IMR-90 (cell line): ENCODE data around the gene GPR3. TPM values are rescaled to one million over a fixed set of nuclear protein-coding genes. Genes with fewer than 3 reads are reported as not detected.

Experiments
- ATAC-seq: fragments of 200-7000 bp; cut with Tn5 transposase; 2 replicates; pipeline ENCODE4 v1.9.1; 2020; ENCODE audit warnings: low read depth, mild to moderate bottlenecking, moderate library complexity
- BruUV-seq: library from RNA; stranded (reverse); fragments of 400-500 nt; replicated peaks from 2 replicates; lab custom pipeline; 2021; lab: Mats Ljungman, UMichigan
- CTCF ChIA-PET: fragments of 300-600 bp; formaldehyde crosslinking; extraction: SDS; loops from one replicate; lab custom pipeline; 2021; ENCODE audit warnings: antibody characterized with exemption; lab: Yijun Ruan, JAX
- POLR2A ChIA-PET: fragments of 300-600 bp; sonication (Branson Sonifier 250); formaldehyde crosslinking; loops from one replicate; lab custom pipeline; 2022; ENCODE audit warnings: antibody characterized with exemption; ENCODE audit not compliant: unreplicated experiment; lab: Charles Lee
- DNase-seq: peaks from one replicate; pipeline ENCODE4 v3.0.0; 2013
- H2AFZ ChIP-seq: replicated peaks from 2 replicates; pipeline ENCODE3; 2013; ENCODE audit warnings: low read length, mild to moderate bottlenecking; ENCODE audit not compliant: poor library complexity
- H2AK5ac ChIP-seq: 2 replicates; pipeline ENCODE4 v1.6.1; 2013; ENCODE audit warnings: low read depth, low read length, inconsistent platforms
- H2AK9ac ChIP-seq: replicated peaks from 2 replicates; pipeline ENCODE3; 2013; ENCODE audit warnings: mild to moderate bottlenecking, low read depth, low read length, moderate library complexity; ENCODE audit not compliant: poor library complexity
- H2BK120ac ChIP-seq: 2 replicates; pipeline ENCODE4 v1.6.1; 2013; ENCODE audit warnings: low read depth, low read length, inconsistent platforms
- H2BK15ac ChIP-seq: 3 replicates; pipeline ENCODE4 v1.6.1; 2013; ENCODE audit warnings: low read depth, low read length, inconsistent platforms
- H2BK20ac ChIP-seq: 2 replicates; pipeline ENCODE4 v1.6.1; 2013; ENCODE audit warnings: low read depth, mild to moderate bottlenecking, inconsistent platforms, low read length, moderate library complexity
- H2BK5ac ChIP-seq: 2 replicates; pipeline ENCODE4 v1.6.1; 2013; ENCODE audit warnings: mild to moderate bottlenecking, low read depth, low read length, inconsistent platforms; ENCODE audit not compliant: poor library complexity, severe bottlenecking
- H3K14ac ChIP-seq: replicated peaks from 2 replicates; pipeline ENCODE4 v1.6.1; 2013; ENCODE audit warnings: low read depth, low read length, inconsistent platforms
- H3K18ac ChIP-seq: 2 replicates; pipeline ENCODE4 v1.6.1; 2013; ENCODE audit warnings: low read depth, low read length, control low read depth
- H3K23ac ChIP-seq: 2 replicates; pipeline ENCODE4 v1.6.1; 2013; ENCODE audit warnings: low read depth, low read length, inconsistent platforms
- H3K27ac ChIP-seq: 2 replicates; pipeline ENCODE4 v1.5.1; 2013; ENCODE audit warnings: mild to moderate bottlenecking, control low read depth, low read length; ENCODE audit not compliant: insufficient read depth
- H3K27me3 ChIP-seq: 2 replicates; pipeline ENCODE4 v1.6.1; 2013; ENCODE audit warnings: low read length; ENCODE audit not compliant: control insufficient read depth, insufficient read depth
- H3K36me3 ChIP-seq: 2 replicates; pipeline ENCODE4 v1.6.1; 2013; ENCODE audit warnings: low read length, mixed read lengths; ENCODE audit not compliant: control insufficient read depth, insufficient read depth
- H3K4ac ChIP-seq: 2 replicates; pipeline ENCODE4 v1.6.1; 2013; ENCODE audit warnings: low read depth, low read length, inconsistent platforms
- H3K4me1 ChIP-seq: 2 replicates; pipeline ENCODE4 v1.6.1; 2013; ENCODE audit warnings: low read length, mixed read lengths; ENCODE audit not compliant: control insufficient read depth, insufficient read depth
- H3K4me2 ChIP-seq: 2 replicates; pipeline ENCODE4 v1.6.1; 2013; ENCODE audit warnings: low read depth, mild to moderate bottlenecking, control low read depth, low read length, moderate library complexity
- H3K4me3 ChIP-seq: 2 replicates; pipeline ENCODE4 v1.5.1; 2013; ENCODE audit warnings: low read depth, mild to moderate bottlenecking, control low read depth, low read length, moderate library complexity; ENCODE audit not compliant: insufficient read depth
- H3K56ac ChIP-seq: 2 replicates; pipeline ENCODE4 v1.6.1; 2013; ENCODE audit warnings: low read length, inconsistent platforms; ENCODE audit not compliant: insufficient read depth; ENCODE audit errors: extremely low read depth
- H3K79me1 ChIP-seq, 2 experiments: 2 replicates each; pipeline ENCODE4 v1.6.1; 2013; ENCODE audit warnings: low read length in 2 of 2, inconsistent platforms in 1 of 2, low read depth in 1 of 2
- H3K9ac ChIP-seq: 2 replicates; pipeline ENCODE4 v1.6.1; 2013; ENCODE audit warnings: low read depth, low read length, control low read depth
- H3K9me1 ChIP-seq: 2 replicates; pipeline ENCODE4 v1.6.1; 2013; ENCODE audit warnings: low read length, inconsistent platforms; ENCODE audit not compliant: insufficient read depth
- H3K9me3 ChIP-seq: 2 replicates; pipeline ENCODE4 v1.6.1; 2013; ENCODE audit warnings: low read length; ENCODE audit not compliant: control insufficient read depth, insufficient read depth
- H4K20me1 ChIP-seq: 2 replicates; pipeline ENCODE4 v1.6.1; 2013; ENCODE audit warnings: low read length, inconsistent platforms; ENCODE audit not compliant: insufficient read depth
- H4K5ac ChIP-seq: 2 replicates; pipeline ENCODE4 v1.6.1; 2013; ENCODE audit warnings: mild to moderate bottlenecking, low read depth, low read length, control low read depth
- H4K8ac ChIP-seq, 2 experiments: 2 replicates each; pipeline ENCODE4 v1.6.1; 2013; ENCODE audit warnings: low read depth in 2 of 2, low read length in 2 of 2, control low read depth in 1 of 2, inconsistent platforms in 1 of 2
- H4K91ac ChIP-seq: 2 replicates; pipeline ENCODE4 v1.6.1; 2013; ENCODE audit warnings: low read depth, low read length, inconsistent platforms; ENCODE audit not compliant: insufficient read depth
- BHLHE40 ChIP-seq: fragments of 150-350 bp; IDR thresholded peaks from 2 replicates; pipeline ENCODE4 v1.6.1; 2016; ENCODE audit warnings: mild to moderate bottlenecking, low read depth, low read length
- CEBPB ChIP-seq: IDR thresholded peaks from 2 replicates; pipeline ENCODE4 v1.6.1; 2012; ENCODE audit warnings: low read depth, low read length, improper control_type of control experiment
- CHD1 ChIP-seq: IDR thresholded peaks from 2 replicates; pipeline ENCODE4 v1.6.1; 2012; ENCODE audit warnings: low read depth, low read length, improper control_type of control experiment
- FOS ChIP-seq: fragments of 150-350 bp; IDR thresholded peaks from 2 replicates; pipeline ENCODE4 v1.6.1; 2016; ENCODE audit warnings: low read depth, low read length
- MAFK ChIP-seq: IDR thresholded peaks from 2 replicates; pipeline ENCODE4 v1.6.1; 2012; ENCODE audit warnings: low read depth, low read length, improper control_type of control experiment
- MXI1 ChIP-seq: IDR thresholded peaks from 2 replicates; pipeline ENCODE4 v1.6.1; 2012; ENCODE audit warnings: low read depth, mild to moderate bottlenecking, low read length, moderate library complexity, borderline replicate concordance
- NFE2L2 ChIP-seq: fragments of 150-350 bp; IDR thresholded peaks from 2 replicates; pipeline ENCODE4 v1.6.1; 2016; ENCODE audit warnings: low read depth, mild to moderate bottlenecking, low read length
- POLR2A ChIP-seq: IDR thresholded peaks from 2 replicates; pipeline ENCODE4 v1.6.1; 2012; ENCODE audit warnings: mild to moderate bottlenecking, low read depth, low read length
- RAD21 ChIP-seq: IDR thresholded peaks from 2 replicates; pipeline ENCODE4 v1.6.1; 2012; ENCODE audit warnings: low read length, improper control_type of control experiment
- RCOR1 ChIP-seq: IDR thresholded peaks from 2 replicates; pipeline ENCODE4 v1.6.1; 2012; ENCODE audit warnings: mild to moderate bottlenecking, low read length, improper control_type of control experiment; ENCODE audit not compliant: insufficient replicate concordance
- RFX5 ChIP-seq: IDR thresholded peaks from 2 replicates; pipeline ENCODE4 v1.8.0; 2012; ENCODE audit warnings: low read depth, mild to moderate bottlenecking, low read length, moderate library complexity
- SMC3 ChIP-seq: fragments of 150-350 bp; IDR thresholded peaks from 2 replicates; pipeline ENCODE4 v1.6.1; 2016; ENCODE audit warnings: low read depth, mild to moderate bottlenecking, antibody characterized with exemption, low read length, moderate library complexity
- WGBS, 2 experiments: methylation state at CpG; one replicate each; pipeline versions ENCODE4 v1.1.5 to v1.1.7; 2013; ENCODE audit warnings: missing lambda C conversion rate in 2 of 2; ENCODE audit not compliant: insufficient read length in 1 of 2; ENCODE audit errors: extremely low coverage in 2 of 2; 5-methylcytosine and 5-hydroxymethylcytosine counted together
- dilution Hi-C: fragments of 300-500 bp; cut with HindIII; formaldehyde crosslinking; loops from one replicate; pipeline ENCODE4 v1.14.3; 2018; ENCODE audit warnings: low sequenced_read_pairs; ENCODE audit not compliant: unreplicated experiment
- in situ Hi-C: fragments of 300-500 bp; cut with MboI; formaldehyde crosslinking; loops from 3 replicates; pipeline ENCODE4 v1.14.3; 2019; ENCODE audit warnings: low sequenced_read_pairs, inconsistent platforms, mixed read lengths
- intact Hi-C: fragments of 100-400 bp; cut with micrococcal nuclease; formaldehyde crosslinking; loops from 2 replicates; pipeline ENCODE4 v1.10.0; 2022
- polyA plus RNA-seq, 3 experiments: library from polyadenylated mRNA; depleted of rRNA; stranded (reverse); fragments of >200 nt; gene quantifications; 2 replicates each; pipeline ENCODE4 v1.2.3, GENCODE V29; 2012; ENCODE audit warnings: low replicate concordance in 1 of 3
- total RNA-seq: library from RNA; depleted of rRNA; stranded (reverse); fragments of >200 nt; gene quantifications from 2 replicates; pipeline ENCODE4 v1.2.3, GENCODE V29; 2012
- TF ChIP-seq, protein P1 (sequence below): conservative IDR thresholded peaks from 2 replicates; pipeline ENCODE4 v1.5.1; 2012; ENCODE audit warnings: mild to moderate bottlenecking, low read depth, low read length, improper control_type of control experiment
- TF ChIP-seq, protein P2 (sequence below): fragments of 150-350 bp; IDR thresholded peaks from 2 replicates; pipeline ENCODE4 v1.6.1; 2016; ENCODE audit warnings: low read depth, mild to moderate bottlenecking, low read length, moderate library complexity, borderline replicate concordance
- TF ChIP-seq, protein P3 (sequence below): fragments of 150-350 bp; IDR thresholded peaks from 2 replicates; pipeline ENCODE4 v1.6.1; 2017; ENCODE audit warnings: mild to moderate bottlenecking, antibody characterized with exemption, low read length, low read depth

The GPR3 gene
- total and polyA plus RNA-seq, 2 of the 4 experiments (the other 2 are of a cell fraction): 0.72 to 4.8 TPM

DNA sequence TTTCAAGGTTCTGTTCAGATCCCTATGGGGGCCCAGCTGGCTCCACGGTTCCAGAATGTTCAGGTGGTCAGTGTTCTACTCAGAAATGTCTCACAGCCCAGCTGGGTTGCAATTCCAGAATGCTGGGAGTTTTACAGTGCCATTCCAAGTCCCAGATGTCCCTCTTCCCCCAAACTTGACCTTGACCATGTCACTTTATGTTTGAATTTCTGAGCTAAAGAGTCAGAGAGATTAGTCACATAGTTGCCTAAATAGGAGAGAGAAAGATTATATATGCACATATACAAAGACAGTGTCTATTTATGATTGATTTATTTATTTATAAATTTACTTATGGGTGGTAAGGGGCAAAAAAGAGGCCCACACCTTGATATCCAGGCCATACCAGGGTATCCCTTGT lies 2.5 kb downstream of the GPR3 start:
- CTCF ChIA-PET: interaction anchor here (0.6 to 4.7 kb wide), 10 partner anchors 28 to 350 kb away, joined by 3 to 79 read pairs (median 3); partner anchors contain the start of gene MAP3K6
- Histone ChIP-seq H3K4me2 (peak overlapping the region; percentile 7; the same call in 1 of the 2 replicates), H4K20me1 (no peaks in the 10 kb centered on the region), H3K36me3 (no peaks in the 10 kb centered on the region; the same call in 1 of the 2 replicates), H3K4me3 (no peak overlapping the region), H2AK9ac (peak overlapping the region; percentile 60), H3K27ac (0 out of 2 replicates have a peak overlapping the region, but pooled peaks have one; percentile 18), H3K4ac (peak overlapping the region; percentile 36; the same call in 1 of the 2 replicates), H2BK20ac (0 out of 2 replicates have a peak overlapping the region, but pooled peaks have one; percentile 8), H2BK15ac (no peak overlapping the region; the same call in 2 of the 3 replicates), H2AFZ (no peak overlapping the region), H3K14ac (0 out of 2 replicates have a peak overlapping the region, but pooled peaks have one; percentile 42), H3K9me3 (no peaks in the 10 kb centered on the region), H2BK5ac (peak overlapping the region; percentile 54), H4K91ac (no peak overlapping the region), H4K8ac (no peak overlapping the region), H4K5ac (no peak overlapping the region), H3K27me3 (no peaks in the 10 kb centered on the region), H2AK5ac (no peak overlapping the region), H3K18ac (no peak overlapping the region), H3K9me1 (peaks cover 22% of the 10 kb centered on the region), H3K79me1 (peaks cover 0 to 28% of the 10 kb centered on the region in 2 experiments; a peak in 3 of 4 replicates), H2BK120ac (no peak overlapping the region), H3K9ac (no peak overlapping the region; the same call in 1 of the 2 replicates), H3K23ac (no peak overlapping the region), H3K4me1 (peaks cover 17% of the 10 kb centered on the region), H3K56ac (no peak overlapping the region)
- DNase-seq (peak; percentile 54), ATAC-seq (no peak)
- no TSS peak for BruUV-seq
- intact Hi-C loops: loop anchor here (1.0 to 10.0 kb wide), 5 partner anchors 38 to 293 kb away; no protein-coding TSS in a partner anchor
- in situ Hi-C loops: loop anchor here (5.0 to 10.0 kb wide), 3 partner anchors 93 to 290 kb away; no protein-coding TSS in a partner anchor
- no CpG with 5 or more reads among the region's 1 CpG for WGBS, 2 experiments
- dilution Hi-C loops: no loop called here
- POLR2A ChIA-PET: interaction anchor here (0.5 kb wide), 1 partner anchor 108 kb away, joined by 3 read pairs; no protein-coding TSS in a partner anchor
- TF ChIP-seq SMC3 (no peak), CHD1 (no peak), POLR2A (no peak; the same call in 1 of the 2 replicates), RCOR1 (no peak), RAD21 (no peak), CEBPB (no peak), BHLHE40 (no peak), RFX5 (no peak), FOS (no peak), NFE2L2 (no peak), MXI1 (no peak), MAFK (no peak)
- TF ChIP-seq, protein P1, sequence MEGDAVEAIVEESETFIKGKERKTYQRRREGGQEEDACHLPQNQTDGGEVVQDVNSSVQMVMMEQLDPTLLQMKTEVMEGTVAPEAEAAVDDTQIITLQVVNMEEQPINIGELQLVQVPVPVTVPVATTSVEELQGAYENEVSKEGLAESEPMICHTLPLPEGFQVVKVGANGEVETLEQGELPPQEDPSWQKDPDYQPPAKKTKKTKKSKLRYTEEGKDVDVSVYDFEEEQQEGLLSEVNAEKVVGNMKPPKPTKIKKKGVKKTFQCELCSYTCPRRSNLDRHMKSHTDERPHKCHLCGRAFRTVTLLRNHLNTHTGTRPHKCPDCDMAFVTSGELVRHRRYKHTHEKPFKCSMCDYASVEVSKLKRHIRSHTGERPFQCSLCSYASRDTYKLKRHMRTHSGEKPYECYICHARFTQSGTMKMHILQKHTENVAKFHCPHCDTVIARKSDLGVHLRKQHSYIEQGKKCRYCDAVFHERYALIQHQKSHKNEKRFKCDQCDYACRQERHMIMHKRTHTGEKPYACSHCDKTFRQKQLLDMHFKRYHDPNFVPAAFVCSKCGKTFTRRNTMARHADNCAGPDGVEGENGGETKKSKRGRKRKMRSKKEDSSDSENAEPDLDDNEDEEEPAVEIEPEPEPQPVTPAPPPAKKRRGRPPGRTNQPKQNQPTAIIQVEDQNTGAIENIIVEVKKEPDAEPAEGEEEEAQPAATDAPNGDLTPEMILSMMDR: no peak
- TF ChIP-seq, protein P2, sequence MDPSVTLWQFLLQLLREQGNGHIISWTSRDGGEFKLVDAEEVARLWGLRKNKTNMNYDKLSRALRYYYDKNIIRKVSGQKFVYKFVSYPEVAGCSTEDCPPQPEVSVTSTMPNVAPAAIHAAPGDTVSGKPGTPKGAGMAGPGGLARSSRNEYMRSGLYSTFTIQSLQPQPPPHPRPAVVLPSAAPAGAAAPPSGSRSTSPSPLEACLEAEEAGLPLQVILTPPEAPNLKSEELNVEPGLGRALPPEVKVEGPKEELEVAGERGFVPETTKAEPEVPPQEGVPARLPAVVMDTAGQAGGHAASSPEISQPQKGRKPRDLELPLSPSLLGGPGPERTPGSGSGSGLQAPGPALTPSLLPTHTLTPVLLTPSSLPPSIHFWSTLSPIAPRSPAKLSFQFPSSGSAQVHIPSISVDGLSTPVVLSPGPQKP: no peak
- TF ChIP-seq, protein P3, sequence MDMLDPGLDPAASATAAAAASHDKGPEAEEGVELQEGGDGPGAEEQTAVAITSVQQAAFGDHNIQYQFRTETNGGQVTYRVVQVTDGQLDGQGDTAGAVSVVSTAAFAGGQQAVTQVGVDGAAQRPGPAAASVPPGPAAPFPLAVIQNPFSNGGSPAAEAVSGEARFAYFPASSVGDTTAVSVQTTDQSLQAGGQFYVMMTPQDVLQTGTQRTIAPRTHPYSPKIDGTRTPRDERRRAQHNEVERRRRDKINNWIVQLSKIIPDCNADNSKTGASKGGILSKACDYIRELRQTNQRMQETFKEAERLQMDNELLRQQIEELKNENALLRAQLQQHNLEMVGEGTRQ: no peak
